Endothelial cell (in vitro differentiated cells): ENCODE results near the gene TP53INP2. TPM values are rescaled to one million over a fixed set of nuclear protein-coding genes. Genes with fewer than 3 reads are reported as not detected.

ENCODE experiments used
- DNase-seq: peaks from one replicate; pipeline ENCODE4 v3.0.0; 2021; ENCODE audit warnings: low spot score
- H3K27ac Mint-ChIP-seq: one replicate; pipeline ENCODE4 v1.8.0; 2021; ENCODE audit warnings: mixed read lengths, inconsistent platforms; ENCODE audit not compliant: unreplicated experiment
- H3K27me3 Mint-ChIP-seq: one replicate; pipeline ENCODE4 v1.8.0; 2021; ENCODE audit warnings: mild to moderate bottlenecking, moderate library complexity, mixed read lengths, inconsistent platforms; ENCODE audit not compliant: unreplicated experiment
- H3K36me3 Mint-ChIP-seq: one replicate; pipeline ENCODE4 v1.8.0; 2021; ENCODE audit warnings: mild to moderate bottlenecking, low read depth, mixed read lengths, inconsistent platforms; ENCODE audit not compliant: unreplicated experiment
- H3K4me1 Mint-ChIP-seq: one replicate; pipeline ENCODE4 v1.8.0; 2021; ENCODE audit warnings: mild to moderate bottlenecking, mixed read lengths, inconsistent platforms; ENCODE audit not compliant: unreplicated experiment
- H3K4me3 Mint-ChIP-seq: one replicate; pipeline ENCODE4 v1.8.0; 2021; ENCODE audit warnings: mild to moderate bottlenecking, mixed read lengths, inconsistent platforms; ENCODE audit not compliant: unreplicated experiment
- H3K9me3 Mint-ChIP-seq: one replicate; pipeline ENCODE4 v1.8.0; 2021; ENCODE audit warnings: mixed read lengths, inconsistent platforms; ENCODE audit not compliant: unreplicated experiment
- CTCF ChIP-seq: fragments of 200-600 bp; sonication (generic); IDR thresholded peaks from one replicate; pipeline ENCODE4 v1.5.0; 2021; ENCODE audit warnings: antibody characterized with exemption; ENCODE audit not compliant: unreplicated experiment
- total RNA-seq: library from RNA; stranded (reverse); fragmentation: NEBNext Ultra II Directional; extraction: Animal tissue kit (Norgen Biotek cat#: 25700); gene quantifications from one replicate; pipeline ENCODE4 v1.2.1, GENCODE V29; 2021; ENCODE audit not compliant: unreplicated experiment

The TP53INP2 gene
- total RNA-seq, 1 donor from 2014 or later = 68.5 TPM

GRCh38 chr20:34729416-34729815 is 25.3 kb downstream of the TP53INP2 start:
- Mint-ChIP-seq H3K27ac (no peak overlapping the region), H3K4me3 (no peak overlapping the region), H3K9me3 (no peaks in the 10 kb centered on the region), H3K27me3 (peaks cover 2% of the 10 kb centered on the region), H3K4me1 (no peaks in the 10 kb centered on the region), H3K36me3 (peaks cover 23% of the 10 kb centered on the region)
- TF ChIP-seq CTCF = no peak
- DNase-seq = no peak

GRCh38 chr20:34732523-34732922 is 28.4 kb downstream of the TP53INP2 start:
- no peaks in the 10 kb centered on the region for H3K4me1 Mint-ChIP-seq

GRCh38 chr20:34736106-34736735 is 32.1 kb downstream of the TP53INP2 start:
- Mint-ChIP-seq H3K4me3 (no peak overlapping the region), H3K27ac (no peak overlapping the region), H3K27me3 (peaks cover 3% of the 10 kb centered on the region), H3K36me3 (peaks cover 15% of the 10 kb centered on the region), H3K4me1 (no peaks in the 10 kb centered on the region), H3K9me3 (no peaks in the 10 kb centered on the region)
- no peak for DNase-seq
- TF ChIP-seq CTCF = no peak

More at GRCh38 chr20:34732523-34732922, 28.4 kb downstream of the TP53INP2 start:
- Mint-ChIP-seq H3K36me3 (peaks cover 9% of the 10 kb centered on the region), H3K27ac (no peak overlapping the region), H3K4me3 (no peak overlapping the region), H3K27me3 (peaks cover 2% of the 10 kb centered on the region), H3K9me3 (no peaks in the 10 kb centered on the region)
- no peak for TF ChIP-seq CTCF
- DNase-seq = no peak

GRCh38 chr20:34743039-34743438 is 38.9 kb downstream of the TP53INP2 start:
- no peaks in the 10 kb centered on the region for H3K9me3 Mint-ChIP-seq
- no peak overlapping the region for H3K27ac Mint-ChIP-seq
- peaks cover 3% of the 10 kb centered on the region for H3K27me3 Mint-ChIP-seq
- DNase-seq = no peak
- TF ChIP-seq CTCF = no peak
- peaks cover 37% of the 10 kb centered on the region for H3K36me3 Mint-ChIP-seq
- no peaks in the 10 kb centered on the region for H3K4me1 Mint-ChIP-seq
- no peak overlapping the region for H3K4me3 Mint-ChIP-seq

- Mint-ChIP-seq H3K27me3 (peaks cover 3% of the 10 kb centered on the region), H3K27ac (no peak overlapping the region), H3K4me1 (no peaks in the 10 kb centered on the region), H3K9me3 (no peaks in the 10 kb centered on the region), H3K36me3 (peaks cover 42% of the 10 kb centered on the region), H3K4me3 (no peak overlapping the region)
- TF ChIP-seq CTCF = no peak
- no peak for DNase-seq
Observed at GRCh38 chr20:34744340-34744739, 40.2 kb downstream of the TP53INP2 start.
